Mucosa of descending colon (tissue), 3 donors: Measurements from ENCODE around the gene TXNDC11. TPM values are rescaled to one million over a fixed set of nuclear protein-coding genes. Genes with fewer than 3 reads are reported as not detected.

ENCODE experiments used
- ATAC-seq: fragments of 200-7000 bp; cut with Tn5 transposase; one replicate; pipeline ENCODE4 v1.9.1; 2020; ENCODE audit warnings: mild to moderate bottlenecking, moderate library complexity
- DNase-seq, 3 donors: peaks; one replicate each; pipeline ENCODE4 v3.0.0-alpha.2; 2020
- H3K36me3 ChIP-seq: fragments of 200-600 bp; one replicate; pipeline ENCODE4 v1.8.0; 2021; ENCODE audit warnings: low read depth, mild to moderate bottlenecking
- H3K4me1 ChIP-seq: fragments of 200-600 bp; one replicate; pipeline ENCODE4 v1.8.0; 2021; ENCODE audit warnings: low read depth, mild to moderate bottlenecking
- H3K4me3 ChIP-seq: fragments of 200-600 bp; one replicate; pipeline ENCODE4 v1.8.0; 2021; ENCODE audit warnings: mild to moderate bottlenecking
- H3K9me3 ChIP-seq: fragments of 200-600 bp; one replicate; pipeline ENCODE4 v1.8.0; 2021; ENCODE audit warnings: mild to moderate bottlenecking
- CTCF ChIP-seq: fragments of 200-600 bp; IDR thresholded peaks from one replicate; pipeline ENCODE4 v1.8.0; 2022; ENCODE audit warnings: antibody characterized with exemption, mild to moderate bottlenecking
- intact Hi-C, 2 donors: fragments of 100-400 bp; cut with DNase I in 1 of 2; cut with micrococcal nuclease in 1 of 2; formaldehyde crosslinking; loops; one replicate each; pipeline versions ENCODE4 v1.11.0 to v1.11.1; 2022; cut with DNase I, micrococcal nuclease
- total RNA-seq, 3 donors: library from RNA; stranded (reverse); fragmentation: NEBNext Ultra II Directional in 2 of 3; extraction: Animal tissue kit (Norgen Biotek cat#: 25700) in 2 of 3; gene quantifications; one replicate each; pipeline versions ENCODE4 v1.2.1 to v1.2.4, GENCODE V29; 2021 to 2023
- donor health status: DM: no; HTN: no; CAD: no; lungs with moderate emphysema.
- donor health status: DM: no; HTN: no; CAD: no.
- donor health status: DM: no; HTN: yes; CAD: no.

TXNDC11 gene
- total RNA-seq, 3 donors from 2014 or later: 52.3 to 71.9 (median 60.3) TPM

- H3K4me1 ChIP-seq: peaks cover 30% of the 10 kb centered on the region
- TF ChIP-seq CTCF: no peak
- H3K9me3 ChIP-seq: no peaks in the 10 kb centered on the region
- intact Hi-C loops: no loop called here
- no peaks in the 10 kb centered on the region for H3K36me3 ChIP-seq
- no peak overlapping the region for H3K4me3 ChIP-seq
- DNase-seq: no peak
- ATAC-seq: no peak
Measured at GRCh38 chr16:11784038-11784369, 41.3 kb upstream of the TXNDC11 start.

GRCh38 chr16:11783319-11784037 lies 40.8 kb upstream of the TXNDC11 start:
- DNase-seq: no peak
- Histone ChIP-seq H3K4me3 (no peak overlapping the region), H3K36me3 (no peaks in the 10 kb centered on the region), H3K4me1 (peaks cover 30% of the 10 kb centered on the region), H3K9me3 (no peaks in the 10 kb centered on the region)
- ATAC-seq: peak; percentile 63
- no peak for TF ChIP-seq CTCF
- intact Hi-C loops: no loop called here

- no peak for DNase-seq
- H3K4me3 ChIP-seq: no peak overlapping the region
- intact Hi-C loops: no loop called here
- ATAC-seq: no peak
- H3K9me3 ChIP-seq: no peaks in the 10 kb centered on the region
- TF ChIP-seq CTCF: no peak
- peaks cover 28% of the 10 kb centered on the region for H3K4me1 ChIP-seq
- no peaks in the 10 kb centered on the region for H3K36me3 ChIP-seq
Measured at GRCh38 chr16:11781773-11782172, 39.1 kb upstream of the TXNDC11 start.

- peaks cover 21% of the 10 kb centered on the region for H3K4me1 ChIP-seq
Measured at GRCh38 chr16:11780991-11781680, 38.5 kb upstream of the TXNDC11 start.

GRCh38 chr16:11779074-11779473 lies 36.4 kb upstream of the TXNDC11 start:
- no peak for TF ChIP-seq CTCF
- intact Hi-C loops: no loop called here
- H3K36me3 ChIP-seq: peaks cover 9% of the 10 kb centered on the region
- DNase-seq: no peak
- peaks cover 12% of the 10 kb centered on the region for H3K4me1 ChIP-seq
- H3K9me3 ChIP-seq: no peaks in the 10 kb centered on the region
- no peak overlapping the region for H3K4me3 ChIP-seq
- ATAC-seq: no peak

More at GRCh38 chr16:11780991-11781680, 38.5 kb upstream of the TXNDC11 start:
- ATAC-seq: no peak
- Histone ChIP-seq H3K4me3 (no peak overlapping the region), H3K9me3 (no peaks in the 10 kb centered on the region), H3K36me3 (peaks cover 2% of the 10 kb centered on the region)
- no peak for TF ChIP-seq CTCF
- DNase-seq: no peak
- intact Hi-C loops: no loop called here
